NCI-H1694 treated with DMSO at 0.1 percent for 48 hours (cell line): Measurements from ENCODE around the gene GOPC.
A peak's percentile ranks its signal among the peaks of the same experiment; 100 is the strongest.
"Not testable (repeated sequence)": the region's sequence is repeated elsewhere in the genome, so short reads cannot be mapped to it uniquely, and the experiment has no call there.

Source experiments
- DNase-seq: peaks from one replicate; lab custom pipeline; 2025; lab: John Stamatoyannopoulos, UW

GOPC gene

GRCh38 chr6:117602151-117602898 is at the start of gene GOPC:
Gene GOPC (minus strand): TSS chr6:117602511. CDS start chr6:117602288, 223 bp downstream.
- DNase-seq: peak; percentile 91

GRCh38 chr6:117651984-117652383 is 49.7 kb upstream of the GOPC start:
- not testable (repeated sequence) for DNase-seq

GRCh38 chr6:117642976-117643375 is 40.7 kb upstream of the GOPC start:
- DNase-seq: no peak

GRCh38 chr6:117637770-117638169 is 35.5 kb upstream of the GOPC start:
- no peak for DNase-seq

- DNase-seq: no peak
Observed at GRCh38 chr6:117629119-117629660, 26.9 kb upstream of the GOPC start.

GRCh38 chr6:117627533-117627932 is 25.2 kb upstream of the GOPC start:
- no peak for DNase-seq

GRCh38 chr6:117624869-117625481 is 22.7 kb upstream of the GOPC start:
- no peak for DNase-seq

GRCh38 chr6:117619178-117619577 is 16.9 kb upstream of the GOPC start:
- DNase-seq: no peak

GRCh38 chr6:117617210-117618035 is 15.1 kb upstream of the GOPC start:
- DNase-seq: no peak

- no peak for DNase-seq
Observed at GRCh38 chr6:117616391-117617209, 14.3 kb upstream of the GOPC start.

GRCh38 chr6:117615750-117616390 is 13.6 kb upstream of the GOPC start:
- no peak for DNase-seq

GRCh38 chr6:117613920-117614560 is 11.7 kb upstream of the GOPC start:
- no peak for DNase-seq

- no peak for DNase-seq
Observed at GRCh38 chr6:117607511-117607910, 5.2 kb upstream of the GOPC start.

GRCh38 chr6:117605169-117605826 is 3.0 kb upstream of the GOPC start:
- DNase-seq: peak; percentile 71

GRCh38 chr6:117603821-117604220 is 1.5 kb upstream of the GOPC start:
- no peak for DNase-seq

GRCh38 chr6:117602899-117603588 is 733 bp upstream of the GOPC start:
- no peak for DNase-seq

GRCh38 chr6:117601811-117602150 is 530 bp downstream of the GOPC start:
- no peak for DNase-seq

GRCh38 chr6:117600008-117600743 is 2.1 kb downstream of the GOPC start:
- no peak for DNase-seq

GRCh38 chr6:117597755-117598154 is 4.6 kb downstream of the GOPC start:
- DNase-seq: no peak
